ENCODE results near the gene CDH5. TPM values are rescaled to one million over a fixed set of nuclear protein-coding genes. Genes with fewer than 3 reads are reported as not detected.

Gene CDH5
- total and polyA plus RNA-seq, 2 of the 8 experiments (the other 6 are each of a cell fraction or from before 2014, with no cell fraction given) = 0.32 TPM

- no peak for TF ChIP-seq HDAC2 (IDR thresholded peaks at IDR 0.05; ENCODE audit: borderline replicate concordance in 1 of 2, low read depth in 2 of 2, low read length in 2 of 2)
- no peak for TF ChIP-seq CREB1 (IDR thresholded peaks at IDR 0.05)
- no peak for TF ChIP-seq JUND (IDR thresholded peaks at IDR 0.05; ENCODE audit: low read length)
- TF ChIP-seq EGR1 (IDR thresholded peaks at IDR 0.05; ENCODE audit: borderline replicate concordance, low read depth, low read length) = no peak
- TF ChIP-seq RBBP5 (IDR thresholded peaks at IDR 0.05; ENCODE audit: borderline replicate concordance, low read depth, low read length) = no peak
- TF ChIP-seq SP4 (IDR thresholded peaks at IDR 0.05; ENCODE audit: low read length) = no peak
- no peak for TF ChIP-seq SP1 (IDR thresholded peaks at IDR 0.05; ENCODE audit: low read depth, low read length)
Measured at GRCh38 chr16:66335704-66336329, 30.7 kb upstream of the CDH5 start (continued).
